IPS-NIHi7 (cell line): ENCODE measurements around the gene APC2.
A peak's percentile ranks its signal among the peaks of the same experiment; 100 is the strongest.
"Not testable (repeated sequence)": the region's sequence is repeated elsewhere in the genome, so short reads cannot be mapped to it uniquely, and the experiment has no call there.

Experiments
- DNase-seq: peaks from one replicate; pipeline ENCODE4 v3.0.0; 2012; ENCODE audit warnings: mixed read lengths; ENCODE audit errors: extremely low spot score

Gene APC2

GRCh38 chr19:1495799-1496713 is 46.1 kb downstream of the APC2 start:
- no peak for DNase-seq

GRCh38 chr19:1496714-1497577 is 47.0 kb downstream of the APC2 start:
- no peak for DNase-seq

- no peak for DNase-seq
Observed at GRCh38 chr19:1497578-1498235, 47.8 kb downstream of the APC2 start.

GRCh38 chr19:1499231-1499630 is 49.3 kb downstream of the APC2 start:
- DNase-seq: not testable (repeated sequence)

- DNase-seq: no peak
Observed at GRCh38 chr19:1501200-1501595, 51.3 kb downstream of the APC2 start.

- DNase-seq: no peak
Observed at GRCh38 chr19:1502433-1503088, 52.6 kb downstream of the APC2 start.

- peak; percentile 67 for DNase-seq
Observed at GRCh38 chr19:1503089-1503924, 53.4 kb downstream of the APC2 start.

- no peak for DNase-seq
Observed at GRCh38 chr19:1503925-1504773, 54.2 kb downstream of the APC2 start.

GRCh38 chr19:1505012-1505411 is 55.1 kb downstream of the APC2 start:
- no peak for DNase-seq

- DNase-seq: no peak
Observed at GRCh38 chr19:1505991-1506881, 56.3 kb downstream of the APC2 start.

- DNase-seq: no peak
Observed at GRCh38 chr19:1507192-1507660, 57.3 kb downstream of the APC2 start.

GRCh38 chr19:1507763-1508506 is 58.0 kb downstream of the APC2 start:
- peak; percentile 99 for DNase-seq

- no peak for DNase-seq
Observed at GRCh38 chr19:1508507-1508856, 58.6 kb downstream of the APC2 start.

- no peak for DNase-seq
Observed at GRCh38 chr19:1509602-1510441, 59.9 kb downstream of the APC2 start.

- DNase-seq: no peak
Observed at GRCh38 chr19:1510442-1510806, 60.5 kb downstream of the APC2 start.

- DNase-seq: no peak
Observed at GRCh38 chr19:1510807-1511206, 60.9 kb downstream of the APC2 start.
